Activated CD4-positive, alpha-beta memory T cell treated with anti-CD3 and anti-CD28 coated beads for 36 hours (primary cell): ENCODE results near the gene AEBP1. TPM values are rescaled to one million over a fixed set of nuclear protein-coding genes. Genes with fewer than 3 reads are reported as not detected.

Source experiments
- CTCF ChIA-PET: fragments of 350-600 bp; sonication (Branson Sonifier 250); formaldehyde crosslinking; loops from one replicate; lab custom pipeline; 2021; ENCODE audit warnings: antibody characterized with exemption, inconsistent platforms; lab: Charles Lee
- POLR2A ChIA-PET: fragments of 350-600 bp; sonication (Branson Sonifier 250); formaldehyde crosslinking; loops from one replicate; lab custom pipeline; 2021; ENCODE audit warnings: antibody characterized with exemption; lab: Charles Lee
- DNase-seq: peaks from one replicate; pipeline ENCODE4 v3.0.0-alpha.2; 2020
- H3K27ac Mint-ChIP-seq: one replicate; pipeline ENCODE4 v1.8.0; 2021; ENCODE audit warnings: mixed read lengths
- H3K27me3 Mint-ChIP-seq: one replicate; pipeline ENCODE4 v1.8.0; 2021; ENCODE audit warnings: mixed read lengths
- H3K36me3 Mint-ChIP-seq: one replicate; pipeline ENCODE4 v1.8.0; 2021; ENCODE audit warnings: mixed read lengths
- H3K4me1 Mint-ChIP-seq: one replicate; pipeline ENCODE4 v1.8.0; 2021; ENCODE audit warnings: low read depth, mixed read lengths
- H3K4me3 Mint-ChIP-seq: one replicate; pipeline ENCODE4 v1.8.0; 2021; ENCODE audit warnings: mild to moderate bottlenecking, mixed read lengths
- H3K9me3 Mint-ChIP-seq: one replicate; pipeline ENCODE4 v1.8.0; 2021; ENCODE audit warnings: mixed read lengths
- intact Hi-C: fragments of 100-400 bp; cut with micrococcal nuclease; formaldehyde crosslinking; loops from one replicate; pipeline ENCODE4 v1.15.1; 2023
- total RNA-seq, 2 experiments: library from RNA; stranded (reverse); gene quantifications; one replicate each; pipeline ENCODE4 v1.2.3, GENCODE V29; 2021

Gene AEBP1
- total RNA-seq, 2 experiments from 2014 or later: 5.5 to 6.6 TPM

DNA sequence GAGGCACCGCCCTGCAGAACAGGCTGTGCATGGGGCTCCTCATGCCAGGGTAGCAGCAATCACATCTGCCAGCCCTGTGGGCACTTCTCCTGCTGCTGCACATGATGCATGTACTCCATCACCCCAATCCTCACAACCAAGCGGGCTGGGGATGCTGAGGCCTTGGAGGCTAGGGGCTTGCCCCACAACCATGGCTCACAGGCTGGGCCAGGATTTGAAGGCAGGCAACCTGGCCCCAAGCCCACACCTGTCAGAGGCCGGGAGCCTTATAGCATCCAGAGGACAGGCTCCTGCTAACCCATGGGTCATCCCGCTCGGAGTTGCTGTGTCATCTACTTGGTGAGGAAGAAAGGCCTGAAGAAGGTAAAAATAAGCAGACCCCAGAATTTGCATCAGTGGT lies 24.0 kb upstream of the AEBP1 start:
- intact Hi-C loops: no loop called here
- Mint-ChIP-seq H3K4me3 (no peak overlapping the region), H3K4me1 (peaks cover 36% of the 10 kb centered on the region), H3K27me3 (no peaks in the 10 kb centered on the region), H3K36me3 (peaks cover 40% of the 10 kb centered on the region), H3K27ac (no peak overlapping the region), H3K9me3 (no peaks in the 10 kb centered on the region)
- DNase-seq: no peak
- ChIA-PET POLR2A (interaction anchor here (2.3 to 4.9 kb wide), 2 partner anchors 13 to 34 kb away, joined by 16 to 19 read pairs; partner anchors contain the start of gene DBNL), CTCF (no interaction called here)

DNA sequence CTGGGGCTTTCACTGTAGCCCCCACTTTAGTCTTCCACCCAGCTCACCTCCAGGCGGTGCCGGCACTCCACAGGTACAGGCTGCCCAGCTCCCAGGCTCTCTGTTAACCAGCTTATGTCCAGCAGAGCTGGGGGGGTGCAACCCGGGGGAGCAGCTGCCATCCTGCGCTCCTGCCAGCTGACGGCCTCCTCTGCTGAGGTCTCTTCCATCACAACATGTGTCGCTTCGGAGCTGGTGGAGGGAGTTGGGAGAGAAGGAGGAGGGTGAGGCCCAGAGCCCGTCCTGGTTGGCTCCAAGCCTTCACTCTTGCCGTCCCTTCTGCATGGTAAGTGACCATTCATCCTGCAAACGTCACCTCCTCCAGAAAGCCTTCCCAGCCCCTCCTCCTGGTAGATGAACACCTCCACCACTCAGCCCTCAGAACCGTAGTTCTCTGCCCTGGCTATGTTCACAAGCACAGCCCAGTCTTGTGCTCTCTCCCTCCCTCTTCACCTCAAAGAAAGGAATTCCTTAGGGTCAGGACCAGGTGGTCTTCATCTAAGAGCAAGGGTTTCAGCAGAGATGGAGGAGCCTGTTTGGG lies 23.4 kb upstream of the AEBP1 start:
- no peak for DNase-seq
- ChIA-PET POLR2A (interaction anchor here (0.7 to 4.9 kb wide), 5 partner anchors 13 to 410 kb away, joined by 3 to 19 read pairs (median 4); partner anchors contain the start of gene DBNL), CTCF (interaction anchor here (0.6 to 1.2 kb wide), 5 partner anchors 10 to 648 kb away, joined by 3 to 6 read pairs (median 3); no protein-coding TSS in a partner anchor)
- Mint-ChIP-seq H3K27ac (peak overlapping the region; percentile 87), H3K4me3 (peak overlapping the region; percentile 78), H3K4me1 (peaks cover 36% of the 10 kb centered on the region), H3K27me3 (no peaks in the 10 kb centered on the region), H3K9me3 (no peaks in the 10 kb centered on the region), H3K36me3 (peaks cover 37% of the 10 kb centered on the region)
- intact Hi-C loops: no loop called here

DNA sequence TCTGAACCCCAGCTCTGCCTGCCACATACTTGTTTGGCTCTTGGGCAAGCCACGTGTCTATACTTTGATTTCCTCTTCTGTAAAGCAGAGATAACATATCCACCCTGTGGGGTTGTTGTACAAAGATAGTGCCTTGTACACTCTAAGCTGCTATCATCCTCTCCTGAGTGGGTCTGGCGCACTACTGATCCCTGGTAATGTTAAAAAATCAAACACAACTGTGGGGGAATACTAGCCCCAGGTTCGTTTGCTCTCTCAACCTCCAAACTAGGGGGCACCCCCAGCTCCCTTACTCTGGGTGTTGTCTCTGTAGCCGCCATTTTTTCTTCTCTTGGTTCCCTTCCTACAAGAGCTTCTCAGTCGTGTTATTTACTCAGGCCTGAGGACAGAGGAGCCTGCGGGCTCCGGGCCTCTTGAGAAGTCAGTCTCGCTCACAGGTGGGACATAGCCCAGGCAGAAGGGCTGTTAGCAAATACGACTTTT lies 22.8 kb upstream of the AEBP1 start:
- CTCF ChIA-PET: interaction anchor here (0.6 to 1.2 kb wide), 5 partner anchors 11 to 647 kb away, joined by 3 to 6 read pairs (median 3); no protein-coding TSS in a partner anchor
- intact Hi-C loops: no loop called here
- Mint-ChIP-seq H3K9me3 (no peaks in the 10 kb centered on the region), H3K4me1 (peaks cover 36% of the 10 kb centered on the region), H3K4me3 (peak overlapping the region; percentile 78), H3K27me3 (no peaks in the 10 kb centered on the region), H3K27ac (peak overlapping the region; percentile 87), H3K36me3 (peaks cover 34% of the 10 kb centered on the region)
- peak; percentile 42 for DNase-seq
- POLR2A ChIA-PET: interaction anchor here (0.7 to 4.9 kb wide), 5 partner anchors 14 to 410 kb away, joined by 3 to 19 read pairs (median 4); partner anchors contain the start of gene DBNL

DNA sequence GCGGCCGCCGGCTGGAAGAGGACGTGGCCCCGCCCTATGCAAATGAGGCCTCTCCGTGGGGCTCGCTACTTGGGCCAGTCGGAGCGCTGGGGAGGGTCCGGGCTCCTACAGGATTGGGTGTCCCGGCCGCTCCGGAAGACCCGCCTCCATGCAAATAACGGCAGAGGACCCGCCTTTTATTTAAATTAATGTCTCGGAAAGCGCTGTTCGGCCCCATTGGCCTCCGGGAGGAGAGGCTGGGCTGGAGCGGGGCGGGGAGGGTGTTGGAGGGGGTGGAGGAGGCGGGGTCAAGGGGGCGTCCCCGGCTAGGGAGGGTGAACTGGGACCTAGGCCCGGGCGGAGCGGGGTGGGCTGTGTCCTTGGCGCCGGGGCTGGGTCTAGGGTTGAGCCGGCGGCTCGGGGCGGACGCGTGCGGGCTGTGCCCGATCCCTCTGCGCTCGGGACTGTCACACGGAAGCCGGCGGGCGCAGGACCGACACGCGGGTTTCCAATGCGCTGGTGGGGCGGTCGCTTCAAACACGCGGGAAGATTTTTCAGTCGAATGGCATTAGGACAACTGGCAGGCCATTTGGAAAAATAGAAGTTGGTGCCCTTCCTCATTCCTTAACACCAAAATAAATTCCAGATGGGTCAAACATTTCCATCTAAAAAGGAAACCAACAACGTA lies 21.5 kb upstream of the AEBP1 start:
- H3K4me1 Mint-ChIP-seq: peaks cover 33% of the 10 kb centered on the region
- POLR2A ChIA-PET: no interaction called here
- peaks cover 23% of the 10 kb centered on the region for H3K36me3 Mint-ChIP-seq
- DNase-seq: peak; percentile 99
- H3K27me3 Mint-ChIP-seq: no peaks in the 10 kb centered on the region
- intact Hi-C loops: loop anchor here (1.0 kb wide), 8 partner anchors 15 to 413 kb away; partner anchors contain the start of genes DBNL, POLD2, UBE2D4 and YKT6
- CTCF ChIA-PET: no interaction called here
- H3K27ac Mint-ChIP-seq: peak overlapping the region; percentile 56
- peak overlapping the region; percentile 74 for H3K4me3 Mint-ChIP-seq
- no peaks in the 10 kb centered on the region for H3K9me3 Mint-ChIP-seq

DNA sequence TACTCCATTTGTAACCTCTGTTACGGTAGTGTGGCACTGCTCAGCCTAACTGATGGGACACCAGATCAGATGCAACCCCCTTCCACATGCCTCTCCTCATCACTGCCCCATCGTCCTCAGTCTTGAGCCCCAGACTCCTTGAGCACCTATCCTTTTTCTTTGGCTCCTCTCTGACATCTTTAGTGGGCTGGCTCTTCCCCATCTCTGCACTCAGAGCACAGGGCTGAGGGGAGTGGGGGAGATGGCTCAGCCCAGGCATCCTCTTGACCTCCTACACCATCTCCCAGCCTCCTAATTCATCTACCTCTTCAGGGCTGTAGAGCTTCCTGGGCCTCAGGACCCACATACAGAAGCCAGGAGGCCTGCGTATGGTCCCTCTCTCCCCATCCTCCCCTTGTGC lies 20.3 kb upstream of the AEBP1 start:
- ChIA-PET POLR2A (no interaction called here), CTCF (interaction anchor here (0.9 kb wide), 1 partner anchor 38 kb away, joined by 3 read pairs; no protein-coding TSS in a partner anchor)
- Mint-ChIP-seq H3K27ac (no peak overlapping the region), H3K27me3 (no peaks in the 10 kb centered on the region), H3K36me3 (peaks cover 14% of the 10 kb centered on the region), H3K9me3 (no peaks in the 10 kb centered on the region), H3K4me1 (peaks cover 26% of the 10 kb centered on the region), H3K4me3 (peak overlapping the region; percentile 62)
- intact Hi-C loops: no loop called here
- DNase-seq: no peak

DNA sequence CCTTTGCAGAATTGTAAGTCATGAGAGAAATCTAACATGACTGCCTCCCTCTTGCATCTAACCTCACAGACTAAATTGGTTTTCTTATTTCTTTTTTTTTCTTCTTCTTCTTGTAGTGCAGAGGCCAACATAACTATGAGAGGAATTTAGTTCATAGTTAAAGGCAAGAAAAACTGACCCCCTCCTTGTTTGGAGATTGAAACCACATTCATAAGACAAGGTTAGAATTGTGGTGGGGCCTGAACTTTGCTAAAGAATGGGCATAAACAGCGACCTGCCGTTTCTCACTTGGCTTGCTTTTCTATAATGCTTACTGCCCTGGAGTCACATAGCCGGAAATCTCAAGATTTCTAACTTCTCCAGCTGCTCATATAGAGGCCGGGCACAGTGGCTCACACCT lies 19.4 kb upstream of the AEBP1 start:
- Mint-ChIP-seq H3K9me3 (no peaks in the 10 kb centered on the region), H3K27me3 (no peaks in the 10 kb centered on the region), H3K36me3 (peaks cover 11% of the 10 kb centered on the region), H3K27ac (no peak overlapping the region), H3K4me3 (no peak overlapping the region), H3K4me1 (peaks cover 24% of the 10 kb centered on the region)
- ChIA-PET CTCF (interaction anchor here (0.9 kb wide), 1 partner anchor 39 kb away, joined by 3 read pairs; no protein-coding TSS in a partner anchor), POLR2A (no interaction called here)
- intact Hi-C loops: no loop called here
- DNase-seq: no peak

DNA sequence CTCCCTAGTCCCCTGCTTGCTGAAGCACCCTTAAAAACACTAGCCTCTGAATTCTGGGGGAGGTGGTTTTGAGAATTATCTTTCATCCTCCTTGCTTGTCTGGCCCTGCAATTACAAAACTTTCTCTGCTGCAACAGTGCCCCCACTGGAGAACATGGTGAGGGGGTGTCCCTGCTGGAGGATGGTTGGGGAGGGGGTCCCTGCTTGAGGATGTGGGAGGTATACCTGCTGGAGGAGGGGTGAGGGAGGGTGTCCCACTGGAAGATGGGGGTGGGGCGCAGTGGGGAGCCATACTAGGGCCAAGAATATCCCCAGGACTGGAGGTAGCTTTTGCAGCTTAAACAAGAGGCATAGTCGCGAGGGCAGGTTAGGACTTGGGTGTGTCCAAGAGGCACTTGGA lies 18.6 kb upstream of the AEBP1 start:
- no peaks in the 10 kb centered on the region for H3K27me3 Mint-ChIP-seq
- ChIA-PET POLR2A (no interaction called here), CTCF (interaction anchor here (0.8 to 1.0 kb wide), 2 partner anchors 37 to 156 kb away, joined by 3 read pairs; partner anchors contain the start of gene POLD2)
- no peak overlapping the region for H3K4me3 Mint-ChIP-seq
- DNase-seq: no peak
- H3K4me1 Mint-ChIP-seq: peaks cover 16% of the 10 kb centered on the region
- H3K27ac Mint-ChIP-seq: no peak overlapping the region
- peaks cover 6% of the 10 kb centered on the region for H3K36me3 Mint-ChIP-seq
- intact Hi-C loops: no loop called here
- no peaks in the 10 kb centered on the region for H3K9me3 Mint-ChIP-seq

DNA sequence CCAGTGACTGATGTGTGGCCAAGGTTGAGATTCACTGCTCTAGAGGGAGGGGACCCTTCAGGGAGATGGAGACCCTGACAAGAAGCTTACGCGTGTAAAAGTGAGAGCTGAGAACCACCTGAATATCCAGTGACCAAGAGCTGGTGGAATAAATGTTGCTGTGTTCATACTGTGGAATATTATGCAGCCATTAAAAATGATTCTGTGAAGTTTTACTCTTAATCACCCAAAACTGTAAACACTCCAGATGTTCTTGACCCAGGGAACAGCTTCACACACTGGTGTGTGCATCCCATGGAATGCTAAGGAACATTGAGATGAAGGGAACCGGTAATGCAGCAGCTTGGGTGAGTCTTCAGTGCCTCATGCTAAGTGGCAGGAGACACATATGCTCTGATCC lies 17.5 kb upstream of the AEBP1 start:
- CTCF ChIA-PET: interaction anchor here (1.0 kb wide), 1 partner anchor 12 kb away, joined by 3 read pairs; no protein-coding TSS in a partner anchor
- peaks cover 6% of the 10 kb centered on the region for H3K4me1 Mint-ChIP-seq
- intact Hi-C loops: no loop called here
- no peaks in the 10 kb centered on the region for H3K36me3 Mint-ChIP-seq
- no peak for DNase-seq
- no peak overlapping the region for H3K27ac Mint-ChIP-seq
- no peak overlapping the region for H3K4me3 Mint-ChIP-seq
- H3K27me3 Mint-ChIP-seq: no peaks in the 10 kb centered on the region
- no peaks in the 10 kb centered on the region for H3K9me3 Mint-ChIP-seq
- POLR2A ChIA-PET: interaction anchor here (0.5 kb wide), 1 partner anchor 157 kb away, joined by 3 read pairs; no protein-coding TSS in a partner anchor

DNA sequence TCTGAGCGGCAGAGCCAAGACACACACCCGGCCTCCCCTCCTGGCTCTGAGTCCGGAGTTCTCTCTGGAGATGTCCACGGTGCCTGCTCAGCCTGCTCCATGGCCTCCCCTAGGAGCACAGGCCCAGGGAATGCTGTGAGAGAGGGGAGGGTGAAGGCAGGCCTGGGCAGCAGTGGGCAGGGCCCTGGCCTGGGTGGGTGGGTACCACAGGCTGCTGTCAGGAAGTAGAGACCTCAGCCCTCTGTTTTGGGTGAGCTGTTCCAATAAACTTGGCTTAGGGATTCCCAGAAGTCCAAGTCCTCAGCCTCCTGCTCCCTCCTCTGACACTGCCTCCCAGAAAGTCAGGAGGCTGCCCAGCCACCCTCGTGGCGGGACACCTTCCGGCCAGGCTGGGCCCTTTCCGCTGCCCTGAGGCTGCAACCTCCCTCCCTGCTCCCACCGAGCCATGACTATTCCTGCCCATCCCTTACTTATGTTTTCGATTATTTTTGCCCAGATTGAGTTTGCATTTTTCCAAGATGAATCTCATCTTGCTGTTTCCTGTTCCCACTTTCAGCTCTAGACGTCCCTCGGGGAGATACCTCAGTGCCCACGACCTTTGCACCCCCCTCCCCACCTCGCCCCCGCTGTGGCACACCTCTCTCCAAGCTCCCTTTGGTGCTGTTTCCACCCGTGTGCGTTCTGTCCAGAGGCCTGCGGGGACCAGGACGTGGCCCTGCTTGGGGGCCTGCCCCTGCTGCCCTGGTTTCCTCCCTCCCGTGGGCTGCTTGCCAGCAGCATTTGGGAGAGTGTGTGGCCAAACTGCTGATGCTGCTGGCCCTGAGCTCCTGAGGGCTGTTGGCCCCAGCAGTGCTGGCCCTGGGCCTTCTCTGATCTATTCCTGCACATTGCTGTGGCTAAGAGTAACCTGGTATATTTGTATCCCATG lies 16.0 kb upstream of the AEBP1 start:
- no peak for DNase-seq
- CTCF ChIA-PET: interaction anchor here (0.8 to 1.0 kb wide), 2 partner anchors 153 to 446 kb away, joined by 3 read pairs; no protein-coding TSS in a partner anchor

DNA sequence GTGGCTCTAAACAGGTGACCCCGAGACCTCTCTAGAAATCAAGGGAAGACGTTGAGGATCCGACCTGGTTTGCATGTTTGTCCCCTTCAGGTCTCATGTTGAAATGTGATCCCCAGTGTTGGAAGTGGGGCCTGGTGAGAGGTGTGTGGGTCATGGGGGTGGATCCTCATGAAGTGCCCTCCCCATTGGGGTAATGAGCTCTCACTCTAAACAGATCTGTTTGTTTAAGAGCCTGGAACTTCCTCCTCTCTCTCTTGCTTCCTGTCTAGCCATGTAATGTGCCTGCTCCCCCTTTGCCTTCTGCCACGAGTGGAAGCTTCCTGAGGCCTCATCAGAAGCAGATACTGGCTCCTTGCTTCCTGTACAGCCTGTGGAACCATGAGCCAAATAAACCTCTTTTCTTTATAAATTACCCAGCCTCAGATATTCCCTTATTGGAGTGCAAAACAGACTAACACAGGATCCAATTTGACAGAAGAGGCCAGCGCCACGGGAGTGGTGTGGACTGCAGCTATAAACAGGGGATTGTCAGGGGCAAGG lies 11.0 kb upstream of the AEBP1 start:
- ChIA-PET POLR2A (no interaction called here), CTCF (no interaction called here)
- Mint-ChIP-seq H3K36me3 (no peaks in the 10 kb centered on the region), H3K27me3 (no peaks in the 10 kb centered on the region), H3K4me3 (no peak overlapping the region), H3K27ac (no peak overlapping the region), H3K9me3 (no peaks in the 10 kb centered on the region), H3K4me1 (peaks cover 12% of the 10 kb centered on the region)
- DNase-seq: no peak
- intact Hi-C loops: no loop called here

More for the DNA sequence above, 16.0 kb upstream of the AEBP1 start:
- Mint-ChIP-seq H3K27ac (no peak overlapping the region), H3K4me1 (peaks cover 2% of the 10 kb centered on the region), H3K36me3 (no peaks in the 10 kb centered on the region), H3K27me3 (no peaks in the 10 kb centered on the region), H3K9me3 (no peaks in the 10 kb centered on the region), H3K4me3 (no peak overlapping the region)
- POLR2A ChIA-PET: no interaction called here
- intact Hi-C loops: no loop called here

DNA sequence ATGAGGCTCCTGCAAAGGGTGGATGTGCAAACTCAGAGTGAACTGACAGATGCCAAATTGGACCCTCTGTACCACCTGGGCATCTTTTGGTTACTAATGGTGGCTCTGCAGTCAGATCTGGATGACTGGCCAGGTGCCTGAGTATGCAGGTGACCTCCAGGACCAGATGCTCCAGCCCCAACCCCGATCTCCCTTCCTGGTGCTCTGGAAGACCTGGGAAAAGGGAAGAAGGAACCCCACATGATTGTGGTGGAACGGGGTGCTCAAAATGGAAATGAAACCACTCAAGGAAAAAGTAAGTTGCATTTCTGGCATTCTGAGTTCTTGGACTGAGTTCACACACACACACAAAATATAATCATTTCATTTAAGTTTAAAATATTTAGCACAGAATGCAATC lies 9.8 kb upstream of the AEBP1 start:
- peaks cover 12% of the 10 kb centered on the region for H3K4me1 Mint-ChIP-seq
- H3K36me3 Mint-ChIP-seq: no peaks in the 10 kb centered on the region
- no peaks in the 10 kb centered on the region for H3K27me3 Mint-ChIP-seq
- H3K9me3 Mint-ChIP-seq: no peaks in the 10 kb centered on the region
- H3K4me3 Mint-ChIP-seq: no peak overlapping the region
- no peak overlapping the region for H3K27ac Mint-ChIP-seq
- CTCF ChIA-PET: no interaction called here
- no peak for DNase-seq
- POLR2A ChIA-PET: no interaction called here
- intact Hi-C loops: no loop called here
